Activated CD4-positive, alpha-beta T cell treated with anti-CD3 and anti-CD28 coated beads for 36 hours (primary cell): ENCODE measurements around the gene SULF2. TPM values are rescaled to one million over a fixed set of nuclear protein-coding genes. Genes with fewer than 3 reads are reported as not detected.

ENCODE experiments used
- ATAC-seq: fragments of 200-7000 bp; cut with Tn5 transposase; one replicate; pipeline ENCODE4 v1.10.0; 2021; ENCODE audit warnings: mild to moderate bottlenecking, moderate library complexity
- CTCF ChIA-PET: fragments of 350-600 bp; sonication (Branson Sonifier 250); formaldehyde crosslinking; loops from one replicate; lab custom pipeline; 2021; ENCODE audit warnings: antibody characterized with exemption; lab: Charles Lee
- POLR2A ChIA-PET: fragments of 350-600 bp; sonication (Branson Sonifier 250); formaldehyde crosslinking; loops from one replicate; lab custom pipeline; 2021; ENCODE audit warnings: antibody characterized with exemption, inconsistent platforms; lab: Charles Lee
- DNase-seq: peaks from one replicate; pipeline ENCODE4 v3.0.0-alpha.2; 2020
- H3K27ac Mint-ChIP-seq: one replicate; pipeline ENCODE4 v1.8.0; 2021; ENCODE audit warnings: mixed read lengths
- H3K27me3 Mint-ChIP-seq: one replicate; pipeline ENCODE4 v1.8.0; 2021; ENCODE audit warnings: mixed read lengths
- H3K36me3 Mint-ChIP-seq: one replicate; pipeline ENCODE4 v1.8.0; 2021; ENCODE audit warnings: low read depth, mixed read lengths
- H3K4me1 Mint-ChIP-seq: one replicate; pipeline ENCODE4 v1.8.0; 2021; ENCODE audit warnings: mixed read lengths
- H3K4me3 Mint-ChIP-seq: one replicate; pipeline ENCODE4 v1.8.0; 2021; ENCODE audit warnings: mild to moderate bottlenecking, moderate library complexity, mixed read lengths
- H3K9me3 Mint-ChIP-seq: one replicate; pipeline ENCODE4 v1.8.0; 2021; ENCODE audit warnings: low read depth, mixed read lengths
- intact Hi-C, 2 experiments: fragments of 100-400 bp; cut with DNase I in 1 of 2; cut with micrococcal nuclease in 1 of 2; formaldehyde crosslinking; loops; one replicate each; pipeline versions ENCODE4 v1.14.2 to v1.15.1; 2022 to 2024; cut with DNase I, micrococcal nuclease
- total RNA-seq, 2 experiments: library from RNA; stranded (reverse); gene quantifications; one replicate each; pipeline ENCODE4 v1.2.3, GENCODE V29; 2021

The SULF2 gene
- total RNA-seq, 2 experiments from 2014 or later = 0.09 TPM; not detected in 1

GRCh38 chr20:47717421-47717820 lies 67.9 kb downstream of the SULF2 start:
- no peaks in the 10 kb centered on the region for H3K36me3 Mint-ChIP-seq
- no peak overlapping the region for H3K27ac Mint-ChIP-seq

GRCh38 chr20:47713878-47714450 lies 71.3 kb downstream of the SULF2 start:
- H3K27me3 Mint-ChIP-seq = peaks cover 7% of the 10 kb centered on the region
- ATAC-seq (no peak), DNase-seq (no peak)
- H3K4me3 Mint-ChIP-seq = no peak overlapping the region
- POLR2A ChIA-PET = no interaction called here
- H3K27ac Mint-ChIP-seq = no peak overlapping the region
- CTCF ChIA-PET = interaction anchor here (0.7 kb wide), 1 partner anchor 442 kb away, joined by 3 read pairs; no protein-coding TSS in a partner anchor
- no peaks in the 10 kb centered on the region for H3K4me1 Mint-ChIP-seq
- no peaks in the 10 kb centered on the region for H3K36me3 Mint-ChIP-seq
- H3K9me3 Mint-ChIP-seq = no peaks in the 10 kb centered on the region
- intact Hi-C loops = loop anchor here in 1 of 2 experiments (5.0 kb wide), 1 partner anchor 37 kb away; no protein-coding TSS in a partner anchor

More at GRCh38 chr20:47717421-47717820, 67.9 kb downstream of the SULF2 start:
- ATAC-seq = no peak
- Mint-ChIP-seq H3K27me3 (peaks cover 5% of the 10 kb centered on the region), H3K4me3 (no peak overlapping the region), H3K9me3 (no peaks in the 10 kb centered on the region), H3K4me1 (no peaks in the 10 kb centered on the region)
- intact Hi-C loops = no loop called here
- POLR2A ChIA-PET = no interaction called here
- no peak for DNase-seq
- CTCF ChIA-PET = no interaction called here

- no peak for ATAC-seq
- H3K27me3 Mint-ChIP-seq = peaks cover 7% of the 10 kb centered on the region
- intact Hi-C loops = loop anchor here in 1 of 2 experiments (5.0 kb wide), 1 partner anchor 36 kb away; no protein-coding TSS in a partner anchor
- no peak overlapping the region for H3K27ac Mint-ChIP-seq
- ChIA-PET POLR2A (no interaction called here), CTCF (interaction anchor here (1.9 kb wide), 1 partner anchor 34 kb away, joined by 5 read pairs; no protein-coding TSS in a partner anchor)
- no peak for DNase-seq
- no peaks in the 10 kb centered on the region for H3K9me3 Mint-ChIP-seq
- H3K4me1 Mint-ChIP-seq = no peaks in the 10 kb centered on the region
- no peaks in the 10 kb centered on the region for H3K36me3 Mint-ChIP-seq
- H3K4me3 Mint-ChIP-seq = no peak overlapping the region
Observed at GRCh38 chr20:47713163-47713562, 72.1 kb downstream of the SULF2 start.

- Mint-ChIP-seq H3K4me3 (no peak overlapping the region), H3K4me1 (no peaks in the 10 kb centered on the region), H3K36me3 (no peaks in the 10 kb centered on the region), H3K9me3 (no peaks in the 10 kb centered on the region), H3K27ac (no peak overlapping the region), H3K27me3 (peaks cover 10% of the 10 kb centered on the region)
- POLR2A ChIA-PET = no interaction called here
- CTCF ChIA-PET = interaction anchor here (1.9 kb wide), 1 partner anchor 33 kb away, joined by 5 read pairs; no protein-coding TSS in a partner anchor
- DNase-seq = no peak
- ATAC-seq = no peak
- intact Hi-C loops = loop anchor here in 1 of 2 experiments (5.0 kb wide), 1 partner anchor 34 kb away; no protein-coding TSS in a partner anchor
Observed at GRCh38 chr20:47711046-47711752, 74.1 kb downstream of the SULF2 start.

GRCh38 chr20:47710665-47711045 lies 74.6 kb downstream of the SULF2 start:
- CTCF ChIA-PET = no interaction called here
- DNase-seq (no peak), ATAC-seq (no peak)
- H3K36me3 Mint-ChIP-seq = no peaks in the 10 kb centered on the region
- POLR2A ChIA-PET = no interaction called here
- H3K27me3 Mint-ChIP-seq = peaks cover 8% of the 10 kb centered on the region
- no peaks in the 10 kb centered on the region for H3K4me1 Mint-ChIP-seq
- intact Hi-C loops = loop anchor here in 1 of 2 experiments (5.0 kb wide), 1 partner anchor 33 kb away; no protein-coding TSS in a partner anchor
- no peak overlapping the region for H3K4me3 Mint-ChIP-seq
- H3K9me3 Mint-ChIP-seq = no peaks in the 10 kb centered on the region
- H3K27ac Mint-ChIP-seq = no peak overlapping the region

- Mint-ChIP-seq H3K4me3 (no peak overlapping the region), H3K9me3 (no peaks in the 10 kb centered on the region), H3K4me1 (no peaks in the 10 kb centered on the region), H3K27ac (no peak overlapping the region), H3K27me3 (peaks cover 5% of the 10 kb centered on the region), H3K36me3 (no peaks in the 10 kb centered on the region)
- no peak for DNase-seq
- no peak for ATAC-seq
- ChIA-PET POLR2A (interaction anchor here (0.6 kb wide), 1 partner anchor 43 kb away, joined by 3 read pairs; no protein-coding TSS in a partner anchor), CTCF (interaction anchor here (1.0 to 1.2 kb wide), 2 partner anchors 23 to 911 kb away, joined by 3 to 5 read pairs; no protein-coding TSS in a partner anchor)
- intact Hi-C loops = no loop called here
Observed at GRCh38 chr20:47708953-47709833, 76.1 kb downstream of the SULF2 start.

- intact Hi-C loops = no loop called here
- no peak overlapping the region for H3K27ac Mint-ChIP-seq
- H3K27me3 Mint-ChIP-seq = peaks cover 5% of the 10 kb centered on the region
- H3K36me3 Mint-ChIP-seq = no peaks in the 10 kb centered on the region
- H3K4me3 Mint-ChIP-seq = no peak overlapping the region
- CTCF ChIA-PET = interaction anchor here (1.2 kb wide), 1 partner anchor 912 kb away, joined by 5 read pairs; no protein-coding TSS in a partner anchor
- no peak for DNase-seq
- POLR2A ChIA-PET = no interaction called here
- peak; percentile 23 for ATAC-seq
- no peaks in the 10 kb centered on the region for H3K9me3 Mint-ChIP-seq
- no peaks in the 10 kb centered on the region for H3K4me1 Mint-ChIP-seq
Observed at GRCh38 chr20:47708140-47708807, 77.0 kb downstream of the SULF2 start.

- H3K27ac Mint-ChIP-seq = no peak overlapping the region
Observed at GRCh38 chr20:47706345-47706744, 78.9 kb downstream of the SULF2 start.

GRCh38 chr20:47705497-47705856 lies 79.8 kb downstream of the SULF2 start:
- intact Hi-C loops = no loop called here
- H3K27me3 Mint-ChIP-seq = peaks cover 5% of the 10 kb centered on the region
- no peak overlapping the region for H3K4me3 Mint-ChIP-seq
- ATAC-seq (no peak), DNase-seq (no peak)
- H3K4me1 Mint-ChIP-seq = no peaks in the 10 kb centered on the region
- no peaks in the 10 kb centered on the region for H3K9me3 Mint-ChIP-seq
- CTCF ChIA-PET = no interaction called here
- POLR2A ChIA-PET = no interaction called here
- no peaks in the 10 kb centered on the region for H3K36me3 Mint-ChIP-seq
- H3K27ac Mint-ChIP-seq = no peak overlapping the region

More at GRCh38 chr20:47706345-47706744, 78.9 kb downstream of the SULF2 start:
- H3K4me1 Mint-ChIP-seq = no peaks in the 10 kb centered on the region
- CTCF ChIA-PET = no interaction called here
- peaks cover 5% of the 10 kb centered on the region for H3K27me3 Mint-ChIP-seq
- no peak overlapping the region for H3K4me3 Mint-ChIP-seq
- DNase-seq = no peak
- no peaks in the 10 kb centered on the region for H3K9me3 Mint-ChIP-seq
- POLR2A ChIA-PET = no interaction called here
- no peak for ATAC-seq
- intact Hi-C loops = no loop called here
- no peaks in the 10 kb centered on the region for H3K36me3 Mint-ChIP-seq

GRCh38 chr20:47704746-47705496 lies 80.4 kb downstream of the SULF2 start:
- DNase-seq (no peak), ATAC-seq (no peak)
- no peaks in the 10 kb centered on the region for H3K9me3 Mint-ChIP-seq
- no peak overlapping the region for H3K4me3 Mint-ChIP-seq
- ChIA-PET POLR2A (no interaction called here), CTCF (no interaction called here)
- H3K36me3 Mint-ChIP-seq = no peaks in the 10 kb centered on the region
- peaks cover 5% of the 10 kb centered on the region for H3K27me3 Mint-ChIP-seq
- intact Hi-C loops = no loop called here
- H3K4me1 Mint-ChIP-seq = no peaks in the 10 kb centered on the region
- H3K27ac Mint-ChIP-seq = no peak overlapping the region
